ENCODE data around the gene SLC17A7.

SLC17A7 gene

GRCh38 chr19:49390131-49390928, 51.0 kb downstream of the SLC17A7 start:
- H3K9me3 ChIP-seq (ENCODE audit: control insufficient read depth, low read length), result no peaks in the 10 kb centered on the region
- no peaks in the 10 kb centered on the region for H3K36me3 ChIP-seq (ENCODE audit: control insufficient read depth, insufficient read depth, low read length)
- H3K27me3 ChIP-seq (ENCODE audit: control insufficient read depth, insufficient read depth, low read length), result peaks cover 15% of the 10 kb centered on the region
- no peaks in the 10 kb centered on the region for H3K4me1 ChIP-seq (ENCODE audit: control insufficient read depth, insufficient read depth, low read length)
- no peak overlapping the region for H3K4me3 ChIP-seq (ENCODE audit: low read length)
- no peak overlapping the region for H3K9ac ChIP-seq (ENCODE audit: low read length)

- no peak overlapping the region for H3K9ac ChIP-seq (ENCODE audit: low read length)
- peaks cover 15% of the 10 kb centered on the region for H3K27me3 ChIP-seq (ENCODE audit: control insufficient read depth, insufficient read depth, low read length)
- no peaks in the 10 kb centered on the region for H3K36me3 ChIP-seq (ENCODE audit: control insufficient read depth, insufficient read depth, low read length)
- no peak overlapping the region for H3K4me3 ChIP-seq (ENCODE audit: low read length)
- H3K4me1 ChIP-seq (ENCODE audit: control insufficient read depth, insufficient read depth, low read length), result no peaks in the 10 kb centered on the region
- no peaks in the 10 kb centered on the region for H3K9me3 ChIP-seq (ENCODE audit: control insufficient read depth, low read length)
These were observed 51.9 kb downstream of the SLC17A7 start for GRCh38 chr19:49389406-49389805.

GRCh38 chr19:49387936-49388372, 53.4 kb downstream of the SLC17A7 start, which contains the start of gene KASH5:
KASH5 (plus strand) TSS chr19:49388249; CDS start chr19:49390884, 2,635 bp downstream.
- Histone ChIP-seq H3K9ac (ENCODE audit: low read length) (no peak within 1 kb of the TSS), H3K4me1 (ENCODE audit: control insufficient read depth, insufficient read depth, low read length) (no peaks in the 10 kb centered on the region), H3K4me3 (ENCODE audit: low read length) (no peak within 1 kb of the TSS), H3K27me3 (ENCODE audit: control insufficient read depth, insufficient read depth, low read length) (peaks cover 15% of the 10 kb centered on the region), H3K36me3 (ENCODE audit: control insufficient read depth, insufficient read depth, low read length) (no peaks in the 10 kb centered on the region), H3K9me3 (ENCODE audit: control insufficient read depth, low read length) (no peaks in the 10 kb centered on the region)

- no peak overlapping the region for H3K9ac ChIP-seq (ENCODE audit: low read length)
- no peaks in the 10 kb centered on the region for H3K9me3 ChIP-seq (ENCODE audit: control insufficient read depth, low read length)
- H3K4me1 ChIP-seq (ENCODE audit: control insufficient read depth, insufficient read depth, low read length), result no peaks in the 10 kb centered on the region
- H3K4me3 ChIP-seq (ENCODE audit: low read length), result no peak overlapping the region
- no peaks in the 10 kb centered on the region for H3K36me3 ChIP-seq (ENCODE audit: control insufficient read depth, insufficient read depth, low read length)
- H3K27me3 ChIP-seq (ENCODE audit: control insufficient read depth, insufficient read depth, low read length), result no peaks in the 10 kb centered on the region
These were observed 57.7 kb downstream of the SLC17A7 start for GRCh38 chr19:49383599-49383998.

- H3K9me3 ChIP-seq (ENCODE audit: control insufficient read depth, low read length), result no peaks in the 10 kb centered on the region
- H3K4me1 ChIP-seq (ENCODE audit: control insufficient read depth, insufficient read depth, low read length), result no peaks in the 10 kb centered on the region
- H3K27me3 ChIP-seq (ENCODE audit: control insufficient read depth, insufficient read depth, low read length), result no peaks in the 10 kb centered on the region
- no peak overlapping the region for H3K4me3 ChIP-seq (ENCODE audit: low read length)
- H3K9ac ChIP-seq (ENCODE audit: low read length), result no peak overlapping the region
- no peaks in the 10 kb centered on the region for H3K36me3 ChIP-seq (ENCODE audit: control insufficient read depth, insufficient read depth, low read length)
These were observed 58.7 kb downstream of the SLC17A7 start for GRCh38 chr19:49382639-49383038.

GRCh38 chr19:49380391-49380790, 60.9 kb downstream of the SLC17A7 start:
- H3K9ac ChIP-seq (ENCODE audit: low read length), result no peak overlapping the region
- no peaks in the 10 kb centered on the region for H3K9me3 ChIP-seq (ENCODE audit: control insufficient read depth, low read length)
- H3K4me1 ChIP-seq (ENCODE audit: control insufficient read depth, insufficient read depth, low read length), result no peaks in the 10 kb centered on the region
- no peaks in the 10 kb centered on the region for H3K27me3 ChIP-seq (ENCODE audit: control insufficient read depth, insufficient read depth, low read length)
- no peak overlapping the region for H3K4me3 ChIP-seq (ENCODE audit: low read length)
- no peaks in the 10 kb centered on the region for H3K36me3 ChIP-seq (ENCODE audit: control insufficient read depth, insufficient read depth, low read length)

Measured in mucosa of stomach (tissue), 1 donor.